K562 (cell line): ENCODE measurements around the gene MARCHF3. TPM values are rescaled to one million over a fixed set of nuclear protein-coding genes. Genes with fewer than 3 reads are reported as not detected.

Source experiments
- CBX8 ChIP-seq: fragments of 200-600 bp; sonication (generic); IDR thresholded peaks from 2 replicates; pipeline ENCODE4 v1.6.1; 2012; ENCODE audit warnings: borderline replicate concordance, mixed run types, low read depth, mild to moderate bottlenecking, moderate library complexity, mixed read lengths, low read length, control low read depth, inconsistent platforms; ENCODE audit not compliant: poor library complexity, severe bottlenecking; ENCODE audit errors: extremely low read depth
- DPF2 ChIP-seq: fragments of 450-650 bp; IDR thresholded peaks from 2 replicates; pipeline ENCODE4 v1.6.1; 2016
- ERF ChIP-seq: fragments of 450-650 bp; formaldehyde crosslinking; IDR thresholded peaks from 2 replicates; pipeline ENCODE4 v1.4.0; 2020; ENCODE audit warnings: mild to moderate bottlenecking, mixed read lengths
- FOXK1 ChIP-seq: sonication (generic); formaldehyde crosslinking; IDR thresholded peaks from 2 replicates; pipeline ENCODE4 v1.8.0; 2022; ENCODE audit warnings: missing genetic modification reagents, mild to moderate bottlenecking, borderline replicate concordance
- GMEB1 ChIP-seq: fragments of 250-450 bp; sonication (Bioruptor Pico); IDR thresholded peaks from 2 replicates; pipeline ENCODE4 v1.4.0; 2020; ENCODE audit warnings: mild to moderate bottlenecking
- HCFC1 ChIP-seq: IDR thresholded peaks from 2 replicates; pipeline ENCODE4 v1.6.1; 2012; ENCODE audit warnings: low read depth, low read length, improper control_type of control experiment
- HDAC1 ChIP-seq, 2 experiments: fragments of 450-650 bp; IDR thresholded peaks; 2 replicates each; pipeline ENCODE4 v1.6.1; 2016 to 2017; ENCODE audit warnings: inconsistent platforms in 1 of 2, mild to moderate bottlenecking in 1 of 2, moderate library complexity in 1 of 2
- ID3 ChIP-seq, 2 experiments: fragments of 250-450 bp in 1 of 2; fragments of 450-650 bp in 1 of 2; sonication (Bioruptor Pico) in 1 of 2; IDR thresholded peaks; 2 replicates each; pipeline versions ENCODE4 v1.6.1 to v1.8.0; 2016 to 2021; ENCODE audit warnings: mild to moderate bottlenecking in 2 of 2, moderate library complexity in 2 of 2, missing compliant biosample characterization in 1 of 2, missing genetic modification characterization in 1 of 2
- KLF16 ChIP-seq: IDR thresholded peaks from 2 replicates; pipeline ENCODE4 v1.6.1; 2016; ENCODE audit warnings: antibody characterized with exemption
- MEIS2 ChIP-seq: fragments of 450-650 bp; IDR thresholded peaks from 2 replicates; pipeline ENCODE4 v1.6.1; 2014; ENCODE audit warnings: mild to moderate bottlenecking; ENCODE audit not compliant: partially characterized antibody
- PREB ChIP-seq: sonication (generic); formaldehyde crosslinking; IDR thresholded peaks from 2 replicates; pipeline ENCODE4 v1.8.1; 2023; ENCODE audit warnings: mild to moderate bottlenecking, missing genetic modification reagents
- RBM15 ChIP-seq: fragments of 200-400 bp; formaldehyde crosslinking; IDR thresholded peaks from 2 replicates; pipeline ENCODE4 v1.6.1; 2018; ENCODE audit warnings: mild to moderate bottlenecking, low read length, moderate library complexity; ENCODE audit not compliant: insufficient read depth
- SMARCB1 ChIP-seq: IDR thresholded peaks from 2 replicates; pipeline ENCODE4 v1.6.1; 2011; ENCODE audit warnings: improper control_type of control experiment, low read depth; ENCODE audit not compliant: insufficient read length
- THRA ChIP-seq: fragments of 450-650 bp; IDR thresholded peaks from 2 replicates; pipeline ENCODE4 v1.6.1; 2017; ENCODE audit warnings: mild to moderate bottlenecking, moderate library complexity
- THRAP3 ChIP-seq: fragments of 450-650 bp; IDR thresholded peaks from 2 replicates; pipeline ENCODE4 v1.6.1; 2016; ENCODE audit warnings: mild to moderate bottlenecking, inconsistent platforms, borderline replicate concordance
- ZNF280B ChIP-seq: fragments of 250-450 bp; sonication (Bioruptor Pico); IDR thresholded peaks from 2 replicates; pipeline ENCODE4 v1.5.1; 2021; ENCODE audit warnings: mild to moderate bottlenecking
- ZNF583 ChIP-seq: fragments of 250-450 bp; sonication (Bioruptor Pico); IDR thresholded peaks from 2 replicates; pipeline ENCODE4 v1.4.0; 2020
- ZNF740 ChIP-seq, 3 experiments: fragments of 200-800 bp in 1 of 3; sonication (Bioruptor generic) in 1 of 3; sonication (generic) in 1 of 3; formaldehyde crosslinking in 1 of 3; IDR thresholded peaks; 2 replicates each; pipeline versions ENCODE4 v1.6.1 to v1.8.0; 2016 to 2022; ENCODE audit warnings: mild to moderate bottlenecking in 2 of 3, missing compliant biosample characterization in 2 of 3, missing genetic modification characterization in 2 of 3, missing genetic modification reagents in 1 of 3
- polyA plus RNA-seq, 8 experiments: library from polyadenylated mRNA; depleted of rRNA in 4 of 8; stranded (reverse) in 5 of 8; unstranded in 3 of 8; fragments of >200 nt; fragmentation: Nextera tagmentation in 2 of 8; fragmentation: Illumina TruSeq in 1 of 8; extraction: Ambion mirVana in 2 of 8; extraction: Trizol in 1 of 8; gene quantifications; 2 replicates each; pipeline versions ENCODE4 v1.2.1 to v1.2.3, GENCODE V29; 2011 to 2014; ENCODE audit warnings: inconsistent platforms in 1 of 8, missing spikeins in 1 of 8
- total RNA-seq, 7 experiments: library from RNA; depleted of rRNA in 6 of 7; stranded (reverse); fragments of >200 nt in 6 of 7; fragmentation: Illumina TruSeq in 2 of 7; extraction: Trizol in 2 of 7; gene quantifications; 2 replicates each; pipeline versions ENCODE4 v1.2.1 to v1.2.3, GENCODE V29; 2011 to 2021; ENCODE audit warnings: low replicate concordance in 1 of 7

The MARCHF3 gene
- total and polyA plus RNA-seq, 9 of the 15 experiments (the other 6 are each of a cell fraction or from before 2014, with no cell fraction given): 5.6 to 37.4 (median 16.5) TPM

- no peak for TF ChIP-seq CBX8
- no peak for TF ChIP-seq HCFC1
- no peak for TF ChIP-seq SMARCB1
- TF ChIP-seq FOXK1 (CRISPR knock-in tag): no peak
- no peak for TF ChIP-seq HDAC1 (IDR thresholded peaks at IDR 0.05)
- TF ChIP-seq ID3 (CRISPR knock-in tag; IDR thresholded peaks at IDR 0.05): no peak
- TF ChIP-seq ID3 (tag; IDR thresholded peaks at IDR 0.05): no peak
- TF ChIP-seq THRAP3: no peak
- no peak for TF ChIP-seq ERF (CRISPR knock-in tag)
- TF ChIP-seq MEIS2: peak; percentile 24
- TF ChIP-seq ZNF280B (CRISPR knock-in tag): no peak
- no peak for TF ChIP-seq KLF16
- TF ChIP-seq DPF2: no peak
- no peak for TF ChIP-seq GMEB1 (CRISPR knock-in tag)
- no peak for TF ChIP-seq RBM15
- no peak for TF ChIP-seq ZNF583
- no peak for TF ChIP-seq THRA
- no peak for TF ChIP-seq PREB (CRISPR knock-in tag)
- TF ChIP-seq ZNF740 (CRISPR knock-in tag; IDR thresholded peaks at IDR 0.05): no peak
- no peak for TF ChIP-seq ZNF740 (tag; IDR thresholded peaks at IDR 0.05)
Observed at GRCh38 chr5:126982926-126983873, 47.2 kb downstream of the MARCHF3 start (continued).
